Right lobe of liver (tissue), 6 donors: ENCODE results near the gene CDH4. TPM values are rescaled to one million over a fixed set of nuclear protein-coding genes. Genes with fewer than 3 reads are reported as not detected.

Source experiments
- ATAC-seq, 4 donors: fragments of 200-7000 bp; cut with Tn5 transposase; one replicate each; pipeline ENCODE4 v1.9.1; 2020; ENCODE audit warnings: mild to moderate bottlenecking in 4 of 4, moderate library complexity in 4 of 4
- DNase-seq, 3 donors: peaks; one replicate each; pipeline ENCODE4 v3.0.0-alpha.2; 2020
- H3K27ac ChIP-seq, 3 donors: fragments of 200-600 bp; one replicate each; pipeline ENCODE4 v1.8.0; 2022
- H3K27me3 ChIP-seq, 2 donors: fragments of 200-600 bp; one replicate each; pipeline ENCODE4 v1.8.0; 2022
- H3K36me3 ChIP-seq, 4 donors: fragments of 200-600 bp; sonication (generic) in 1 of 4; one replicate each; pipeline versions ENCODE4 v1.5.1 to v1.8.0; 2017 to 2022; ENCODE audit warnings: control low read depth in 1 of 4
- H3K4me1 ChIP-seq, 4 donors: fragments of 200-600 bp; sonication (generic) in 1 of 4; one replicate each; pipeline versions ENCODE4 v1.5.1 to v1.8.0; 2017 to 2022; ENCODE audit warnings: control low read depth in 1 of 4
- H3K4me3 ChIP-seq, 3 donors: fragments of 200-600 bp; one replicate each; pipeline ENCODE4 v1.8.0; 2022
- H3K9me3 ChIP-seq, 4 donors: fragments of 200-600 bp; sonication (generic) in 1 of 4; one replicate each; pipeline versions ENCODE4 v1.5.1 to v1.8.0; 2017 to 2022; ENCODE audit warnings: control low read depth in 1 of 4
- CTCF ChIP-seq, 4 donors: fragments of 200-600 bp in 3 of 4; fragments of 450-650 bp in 1 of 4; IDR thresholded peaks; one replicate each; pipeline versions ENCODE4 v1.5.1 to v1.8.0; 2016 to 2022; ENCODE audit warnings: antibody characterized with exemption in 4 of 4, mild to moderate bottlenecking in 2 of 4
- POLR2A ChIP-seq: fragments of 450-650 bp; IDR thresholded peaks from one replicate; pipeline ENCODE4 v1.6.1; 2017; ENCODE audit warnings: antibody characterized with exemption, mild to moderate bottlenecking
- WGBS: methylation state at CpG from one replicate; pipeline ENCODE4 v1.1.6; 2018; ENCODE audit warnings: low coverage, low lambda C conversion rate; ENCODE audit not compliant: insufficient coverage; ENCODE audit errors: missing lambda C conversion rate; 5-methylcytosine and 5-hydroxymethylcytosine counted together
- intact Hi-C, 2 donors: fragments of 100-400 bp; cut with DNase I; formaldehyde crosslinking; loops; one replicate each; pipeline versions ENCODE4 v1.11.2 to v1.14.1; 2022
- total RNA-seq, 6 experiments: library from RNA; depleted of rRNA in 2 of 6; stranded (reverse); fragments of >200 nt in 2 of 6; fragmentation: NEBNext Ultra II Directional in 3 of 6; extraction: Animal tissue kit (Norgen Biotek cat#: 25700) in 3 of 6; gene quantifications; one replicate each; pipeline versions ENCODE4 v1.1.0 to v1.2.4, GENCODE V29; 2016 to 2023
- donor health status: DM: no; HTN: yes; CAD: no.
- donor health status: DM: no; HTN: no; CAD: no.
- donor health status: DM: no; HTN: no; CAD: no.
- donor health status: DM: no; HTN: yes; CAD: no.
- donor health status: DM: no; HTN: yes; CAD: no.

The CDH4 gene
- total RNA-seq, 6 experiments from 2014 or later, result 0.02 to 0.14 (median 0.09) TPM; not detected in 3

DNA sequence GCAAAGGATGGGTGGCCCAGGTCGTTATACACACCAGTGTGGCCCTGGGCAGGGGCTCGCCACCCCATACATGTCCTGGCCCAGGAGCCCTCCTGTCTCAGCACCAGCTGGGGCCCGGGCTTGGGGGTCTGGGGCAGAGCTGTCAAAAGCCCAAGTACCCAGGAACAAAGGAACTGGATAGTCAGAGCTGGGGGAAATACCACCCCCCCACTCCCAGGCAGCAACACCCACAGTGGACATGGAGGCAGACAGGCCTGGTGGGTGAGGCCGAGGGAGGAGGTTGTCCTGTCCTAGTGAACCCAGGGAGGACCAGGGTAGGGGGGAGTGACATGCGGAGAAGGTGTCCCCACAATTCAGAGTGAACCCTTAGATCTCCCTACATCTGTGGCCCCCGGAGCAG lies 406.5 kb downstream of the CDH4 start:
- DNase-seq (peak in 1 of 3 donors; percentile 42), ATAC-seq (no peak)
- TF ChIP-seq CTCF (IDR thresholded peaks at IDR 0.05) (no peak), POLR2A (no peak)
- Histone ChIP-seq H3K36me3 (no peaks in the 10 kb centered on the region), H3K4me3 (no peak overlapping the region), H3K4me1 (no peaks in the 10 kb centered on the region), H3K9me3 (no peaks in the 10 kb centered on the region), H3K27ac (no peak overlapping the region), H3K27me3 (no peaks in the 10 kb centered on the region)
- 50% methylated on average over 2 of the region's 6 CpGs for WGBS
- intact Hi-C loops, result no loop called here

DNA sequence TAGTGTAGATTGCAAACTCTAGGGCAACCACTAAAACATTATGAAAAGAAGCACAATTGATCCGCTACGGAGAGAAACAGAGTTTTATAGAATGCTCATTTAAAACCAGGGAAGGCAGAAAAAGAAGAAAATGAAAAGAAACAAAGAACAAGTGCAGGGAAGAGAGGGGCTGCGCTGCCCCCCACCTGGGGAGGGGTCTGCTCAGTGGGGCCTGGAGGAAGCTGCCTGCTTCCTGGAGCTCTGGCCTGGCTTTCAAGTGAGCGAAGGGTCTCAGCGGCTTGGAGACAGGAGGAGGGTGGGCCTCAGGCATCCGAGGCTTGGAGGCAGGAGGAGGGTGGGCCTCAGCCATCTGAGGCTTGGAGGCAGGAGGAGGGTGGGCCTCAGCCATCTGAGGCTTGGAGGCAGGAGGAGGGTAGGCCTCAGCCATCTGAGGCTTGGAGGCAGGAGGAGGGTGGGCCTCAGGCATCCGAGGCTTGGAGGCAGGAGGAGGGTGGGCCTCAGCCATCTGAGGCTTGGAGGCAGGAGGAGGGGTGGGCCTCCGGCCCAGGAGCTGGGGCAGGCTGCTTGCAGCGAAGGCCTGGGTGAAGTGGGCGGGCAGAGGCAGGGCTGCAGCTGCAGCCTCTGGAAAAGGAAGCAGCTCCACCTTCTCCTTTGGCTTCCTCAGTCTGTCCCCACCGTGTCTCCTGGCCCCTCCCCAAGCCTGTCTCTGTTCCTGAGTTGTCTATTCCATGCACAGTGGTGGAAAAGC lies 407.4 kb downstream of the CDH4 start:
- Histone ChIP-seq H3K4me1 (no peaks in the 10 kb centered on the region), H3K36me3 (no peaks in the 10 kb centered on the region), H3K9me3 (no peaks in the 10 kb centered on the region), H3K4me3 (no peak overlapping the region), H3K27me3 (no peaks in the 10 kb centered on the region), H3K27ac (no peak overlapping the region)
- ATAC-seq (no peak), DNase-seq (peak in 1 of 3 donors; percentile 17)
- TF ChIP-seq POLR2A, result no peak
- no peak for TF ChIP-seq CTCF (IDR thresholded peaks at IDR 0.05)
- 54% methylated on average over 7 of the region's 11 CpGs for WGBS
- intact Hi-C loops, result no loop called here

- no peak for ATAC-seq
- peak in 1 of 3 donors; percentile 43 for DNase-seq
- Histone ChIP-seq H3K27me3 (no peaks in the 10 kb centered on the region), H3K4me1 (no peaks in the 10 kb centered on the region), H3K4me3 (no peak overlapping the region), H3K27ac (no peak overlapping the region), H3K36me3 (no peaks in the 10 kb centered on the region), H3K9me3 (no peaks in the 10 kb centered on the region)
- 41% methylated on average over 6 of the region's 15 CpGs for WGBS
- intact Hi-C loops, result no loop called here
- TF ChIP-seq CTCF (IDR thresholded peaks at IDR 0.05) (no peak), POLR2A (no peak)
These were observed 407.9 kb downstream of the CDH4 start for GRCh38 chr20:61659994-61660346.

DNA sequence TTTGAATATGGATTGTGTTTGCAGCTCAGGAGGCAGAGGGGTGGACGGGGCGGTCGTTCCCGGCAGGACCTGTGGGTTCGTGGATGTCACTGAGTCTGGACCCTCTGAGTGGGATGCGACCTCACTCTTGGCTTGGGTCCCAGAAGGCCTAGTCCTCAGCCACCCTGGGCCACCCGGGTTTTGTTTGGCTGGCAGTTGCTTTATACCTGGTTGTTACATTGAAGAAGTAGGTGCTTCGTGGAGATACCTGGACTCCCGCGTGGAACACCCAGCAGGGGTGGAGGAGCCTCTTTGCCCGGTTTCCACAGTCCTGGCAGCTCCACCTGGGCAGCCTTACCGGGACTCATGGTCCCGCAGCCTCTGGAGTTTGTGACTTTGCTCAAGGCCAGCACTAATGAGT lies 408.5 kb downstream of the CDH4 start:
- WGBS, result 43% methylated on average over 4 of the region's 13 CpGs
- H3K4me3 ChIP-seq, result no peak overlapping the region
- H3K27me3 ChIP-seq, result no peaks in the 10 kb centered on the region
- DNase-seq, result no peak
- no peaks in the 10 kb centered on the region for H3K4me1 ChIP-seq
- H3K36me3 ChIP-seq, result no peaks in the 10 kb centered on the region
- H3K27ac ChIP-seq, result no peak overlapping the region
- intact Hi-C loops, result no loop called here
- no peak for ATAC-seq
- no peak for TF ChIP-seq CTCF (IDR thresholded peaks at IDR 0.05)
- no peak for TF ChIP-seq POLR2A
- H3K9me3 ChIP-seq, result no peaks in the 10 kb centered on the region
